Panc1 (cell line): Measurements from ENCODE around the gene SIRPG. TPM values are rescaled to one million over a fixed set of nuclear protein-coding genes. Genes with fewer than 3 reads are reported as not detected.

Source experiments
- ATAC-seq: fragments of 200-7000 bp; cut with Tn5 transposase; 2 replicates; pipeline ENCODE4 v1.9.1; 2020; ENCODE audit warnings: mild to moderate bottlenecking, moderate library complexity
- BruUV-seq: library from RNA; stranded (reverse); fragments of 400-500 nt; replicated peaks from 2 replicates; lab custom pipeline; 2021; lab: Mats Ljungman, UMichigan
- CTCF ChIA-PET: fragments of 300-600 bp; sonication (Branson Sonifier 250); formaldehyde crosslinking; loops from one replicate; lab custom pipeline; 2022; ENCODE audit warnings: antibody characterized with exemption; lab: Charles Lee
- POLR2A ChIA-PET: fragments of 300-600 bp; sonication (Branson Sonifier 250); formaldehyde crosslinking; loops from one replicate; lab custom pipeline; 2022; ENCODE audit warnings: antibody characterized with exemption; lab: Charles Lee
- DNase-seq: peaks from one replicate; pipeline ENCODE4 v3.0.0-alpha.2; 2010; ENCODE audit warnings: low read depth, low spot score
- H3K27ac ChIP-seq: 2 replicates; pipeline ENCODE4 v1.5.1; 2011; ENCODE audit warnings: mild to moderate bottlenecking, low read length, inconsistent platforms
- H3K27me3 ChIP-seq: fragments of 200-500 bp; sonication (Bioruptor generic); 2 replicates; pipeline ENCODE4 v1.6.0; 2014; ENCODE audit warnings: low read length, inconsistent platforms; ENCODE audit not compliant: control insufficient read depth, insufficient read depth
- H3K36me3 ChIP-seq: fragments of 200-500 bp; sonication (Bioruptor generic); 2 replicates; pipeline ENCODE4 v1.5.1; 2014; ENCODE audit warnings: inconsistent platforms, mild to moderate bottlenecking, low read length, moderate library complexity; ENCODE audit not compliant: control insufficient read depth, insufficient read depth
- H3K4me1 ChIP-seq: 2 replicates; pipeline ENCODE4 v1.5.1; 2011; ENCODE audit warnings: inconsistent platforms, mild to moderate bottlenecking, low read length, moderate library complexity; ENCODE audit not compliant: control insufficient read depth, insufficient read depth
- H3K4me3 ChIP-seq, 2 experiments: 2 replicates each; pipeline ENCODE4 v1.5.1; 2011 to 2012; ENCODE audit warnings: low read depth in 2 of 2, low read length in 2 of 2, mild to moderate bottlenecking in 2 of 2, inconsistent platforms in 1 of 2, moderate library complexity in 1 of 2
- H3K9me3 ChIP-seq: fragments of 200-500 bp; sonication (Bioruptor generic); 2 replicates; pipeline ENCODE4 v1.5.1; 2014; ENCODE audit warnings: low read depth, mild to moderate bottlenecking, inconsistent platforms, low read length, moderate library complexity; ENCODE audit not compliant: control insufficient read depth, insufficient read depth
- POLR2AphosphoS5 ChIP-seq: IDR thresholded peaks from 2 replicates; pipeline ENCODE4 v1.6.1; 2012; ENCODE audit warnings: mild to moderate bottlenecking, low read depth, low read length, moderate library complexity
- SIN3A ChIP-seq: IDR thresholded peaks from 2 replicates; pipeline ENCODE4 v1.6.1; 2012; ENCODE audit warnings: low read depth, mild to moderate bottlenecking, low read length, moderate library complexity, borderline replicate concordance; ENCODE audit not compliant: insufficient read depth
- TCF7L2 ChIP-seq: IDR thresholded peaks from 2 replicates; pipeline ENCODE4 v1.6.1; 2011; ENCODE audit warnings: mild to moderate bottlenecking, low read depth, low read length, inconsistent platforms
- in situ Hi-C: cut with HindIII; loops from 2 replicates; pipeline ENCODE4 v1.10.0; 2016; ENCODE audit warnings: low sequenced_read_pairs, low pct_unique_long_range_greater_than_20kb
- intact Hi-C: fragments of 100-400 bp; cut with micrococcal nuclease; formaldehyde crosslinking; loops from one replicate; pipeline ENCODE4 v1.10.0; 2022; ENCODE audit not compliant: unreplicated experiment
- total RNA-seq: library from RNA; stranded (reverse); gene quantifications from one replicate; pipeline ENCODE4 v1.2.1, GENCODE V29; 2021; ENCODE audit not compliant: unreplicated experiment
- TF ChIP-seq, protein P1 (sequence below), 2 experiments: IDR thresholded peaks; 2 replicates each; pipeline ENCODE4 v1.6.1; 2011 to 2012; ENCODE audit warnings: low read depth in 2 of 2, control low read depth in 1 of 2, low read length in 1 of 2, mild to moderate bottlenecking in 1 of 2, moderate library complexity in 1 of 2; ENCODE audit not compliant: insufficient read depth in 1 of 2
- TF ChIP-seq, protein P2 (sequence below): fragments of 450-650 bp; IDR thresholded peaks from 2 replicates; pipeline ENCODE4 v1.5.1; 2017; ENCODE audit warnings: mild to moderate bottlenecking

Gene SIRPG
- total RNA-seq, 1 experiment from 2014 or later: not detected

DNA sequence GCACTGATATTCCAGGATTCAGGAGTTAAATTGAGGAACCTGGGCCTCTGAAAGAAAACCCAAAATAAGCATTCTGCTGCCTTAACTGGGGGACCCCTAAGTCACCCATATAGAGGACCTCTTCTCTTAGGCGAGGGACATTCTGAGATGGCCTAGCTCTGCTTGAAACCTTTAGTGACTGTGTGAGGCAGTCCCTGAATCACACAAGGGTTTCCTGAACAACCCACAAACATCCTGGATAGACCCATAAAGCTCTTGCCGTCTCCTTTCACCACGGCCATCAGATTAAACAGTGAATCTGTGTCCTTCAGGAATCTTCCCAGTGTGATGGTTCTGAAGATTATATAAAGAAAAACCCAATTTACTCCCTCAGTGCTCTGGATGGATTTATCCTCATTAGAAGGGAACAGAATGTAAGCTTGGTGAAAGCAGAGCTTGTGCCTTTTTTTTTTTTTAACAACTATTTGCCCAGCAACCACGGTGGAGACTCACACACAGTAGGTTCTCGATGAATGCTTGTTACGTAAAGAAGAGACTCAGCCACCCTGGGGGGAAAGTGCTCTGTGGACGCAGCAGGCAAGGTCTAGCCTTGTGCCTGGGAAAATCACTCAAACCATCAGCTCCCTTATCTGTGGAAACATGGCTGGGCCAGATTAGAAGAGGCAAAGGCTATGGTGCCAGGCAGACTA lies 39.1 kb upstream of the SIRPG start:
- intact Hi-C loops: no loop called here
- Histone ChIP-seq H3K27ac (no peak overlapping the region), H3K36me3 (no peaks in the 10 kb centered on the region), H3K4me3 (no peak overlapping the region), H3K9me3 (no peaks in the 10 kb centered on the region), H3K27me3 (peaks cover 6% of the 10 kb centered on the region; the same call in 1 of the 2 replicates), H3K4me1 (no peaks in the 10 kb centered on the region)
- CTCF ChIA-PET: no interaction called here
- POLR2A ChIA-PET: no interaction called here
- no TSS peak for BruUV-seq
- in situ Hi-C loops: no loop called here
- TF ChIP-seq, protein P1, sequence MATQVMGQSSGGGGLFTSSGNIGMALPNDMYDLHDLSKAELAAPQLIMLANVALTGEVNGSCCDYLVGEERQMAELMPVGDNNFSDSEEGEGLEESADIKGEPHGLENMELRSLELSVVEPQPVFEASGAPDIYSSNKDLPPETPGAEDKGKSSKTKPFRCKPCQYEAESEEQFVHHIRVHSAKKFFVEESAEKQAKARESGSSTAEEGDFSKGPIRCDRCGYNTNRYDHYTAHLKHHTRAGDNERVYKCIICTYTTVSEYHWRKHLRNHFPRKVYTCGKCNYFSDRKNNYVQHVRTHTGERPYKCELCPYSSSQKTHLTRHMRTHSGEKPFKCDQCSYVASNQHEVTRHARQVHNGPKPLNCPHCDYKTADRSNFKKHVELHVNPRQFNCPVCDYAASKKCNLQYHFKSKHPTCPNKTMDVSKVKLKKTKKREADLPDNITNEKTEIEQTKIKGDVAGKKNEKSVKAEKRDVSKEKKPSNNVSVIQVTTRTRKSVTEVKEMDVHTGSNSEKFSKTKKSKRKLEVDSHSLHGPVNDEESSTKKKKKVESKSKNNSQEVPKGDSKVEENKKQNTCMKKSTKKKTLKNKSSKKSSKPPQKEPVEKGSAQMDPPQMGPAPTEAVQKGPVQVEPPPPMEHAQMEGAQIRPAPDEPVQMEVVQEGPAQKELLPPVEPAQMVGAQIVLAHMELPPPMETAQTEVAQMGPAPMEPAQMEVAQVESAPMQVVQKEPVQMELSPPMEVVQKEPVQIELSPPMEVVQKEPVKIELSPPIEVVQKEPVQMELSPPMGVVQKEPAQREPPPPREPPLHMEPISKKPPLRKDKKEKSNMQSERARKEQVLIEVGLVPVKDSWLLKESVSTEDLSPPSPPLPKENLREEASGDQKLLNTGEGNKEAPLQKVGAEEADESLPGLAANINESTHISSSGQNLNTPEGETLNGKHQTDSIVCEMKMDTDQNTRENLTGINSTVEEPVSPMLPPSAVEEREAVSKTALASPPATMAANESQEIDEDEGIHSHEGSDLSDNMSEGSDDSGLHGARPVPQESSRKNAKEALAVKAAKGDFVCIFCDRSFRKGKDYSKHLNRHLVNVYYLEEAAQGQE (IDR thresholded peaks at IDR 0.05; ENCODE audit: insufficient read depth in 1 of 2, low read depth in 2 of 2, low read length in 1 of 2): no peak
- TF ChIP-seq TCF7L2 (no peak), SIN3A (no peak), POLR2AphosphoS5 (no peak)
- TF ChIP-seq, protein P2, sequence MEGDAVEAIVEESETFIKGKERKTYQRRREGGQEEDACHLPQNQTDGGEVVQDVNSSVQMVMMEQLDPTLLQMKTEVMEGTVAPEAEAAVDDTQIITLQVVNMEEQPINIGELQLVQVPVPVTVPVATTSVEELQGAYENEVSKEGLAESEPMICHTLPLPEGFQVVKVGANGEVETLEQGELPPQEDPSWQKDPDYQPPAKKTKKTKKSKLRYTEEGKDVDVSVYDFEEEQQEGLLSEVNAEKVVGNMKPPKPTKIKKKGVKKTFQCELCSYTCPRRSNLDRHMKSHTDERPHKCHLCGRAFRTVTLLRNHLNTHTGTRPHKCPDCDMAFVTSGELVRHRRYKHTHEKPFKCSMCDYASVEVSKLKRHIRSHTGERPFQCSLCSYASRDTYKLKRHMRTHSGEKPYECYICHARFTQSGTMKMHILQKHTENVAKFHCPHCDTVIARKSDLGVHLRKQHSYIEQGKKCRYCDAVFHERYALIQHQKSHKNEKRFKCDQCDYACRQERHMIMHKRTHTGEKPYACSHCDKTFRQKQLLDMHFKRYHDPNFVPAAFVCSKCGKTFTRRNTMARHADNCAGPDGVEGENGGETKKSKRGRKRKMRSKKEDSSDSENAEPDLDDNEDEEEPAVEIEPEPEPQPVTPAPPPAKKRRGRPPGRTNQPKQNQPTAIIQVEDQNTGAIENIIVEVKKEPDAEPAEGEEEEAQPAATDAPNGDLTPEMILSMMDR: no peak
- DNase-seq: no peak
- ATAC-seq: no peak

DNA sequence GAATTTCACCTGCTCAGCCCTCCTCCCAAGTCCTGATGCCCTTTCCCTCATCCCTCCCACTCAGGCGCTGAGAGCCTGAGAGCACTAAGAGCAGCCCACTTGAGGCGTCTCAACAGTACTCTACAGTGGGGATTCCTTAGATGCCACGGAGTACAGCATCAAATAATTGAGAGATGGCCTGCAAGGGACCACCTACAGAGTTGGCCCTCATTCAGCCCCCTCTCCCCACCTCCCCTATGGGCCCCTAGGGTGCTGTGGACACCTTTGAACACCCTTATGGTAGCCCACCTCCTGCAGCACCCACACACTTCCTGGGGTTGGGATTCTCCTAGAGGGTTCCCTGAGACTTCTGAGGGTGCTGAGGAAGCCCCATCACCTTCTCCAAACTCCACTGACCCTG lies 37.1 kb upstream of the SIRPG start:
- ATAC-seq (no peak), DNase-seq (no peak)
- Histone ChIP-seq H3K36me3 (no peaks in the 10 kb centered on the region), H3K4me3 (no peak overlapping the region), H3K27ac (no peak overlapping the region), H3K27me3 (peaks cover 11% of the 10 kb centered on the region), H3K4me1 (no peaks in the 10 kb centered on the region), H3K9me3 (no peaks in the 10 kb centered on the region)
- in situ Hi-C loops (no loop called here), intact Hi-C loops (no loop called here)
- BruUV-seq: no TSS peak
- POLR2A ChIA-PET: no interaction called here
- TF ChIP-seq POLR2AphosphoS5: no peak
- CTCF ChIA-PET: no interaction called here

DNA sequence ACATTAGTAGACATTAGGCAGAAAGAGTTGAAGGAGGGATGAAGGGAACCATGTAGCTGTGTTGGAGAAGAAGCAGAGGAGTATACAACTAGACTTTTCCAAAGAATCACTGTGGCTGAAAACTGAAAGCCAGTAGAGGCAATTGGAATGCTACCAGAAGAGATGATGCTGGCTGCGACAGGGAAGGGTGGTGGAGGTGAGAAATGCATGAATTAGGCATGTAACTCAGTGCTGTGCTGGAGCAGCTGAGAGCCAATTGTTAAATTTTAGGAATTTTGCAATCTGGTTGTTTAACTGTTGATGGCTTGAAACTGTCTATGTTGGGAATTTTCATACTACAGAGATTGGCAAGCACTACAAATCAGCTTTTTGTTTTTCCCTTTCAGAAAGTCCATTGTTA lies 35.8 kb upstream of the SIRPG start:
- DNase-seq: no peak
- TF ChIP-seq POLR2AphosphoS5: no peak
- TF ChIP-seq, protein P2: no peak
- BruUV-seq: no TSS peak
- in situ Hi-C loops (no loop called here), intact Hi-C loops (no loop called here)
- peaks cover 15% of the 10 kb centered on the region for H3K27me3 ChIP-seq
- ChIA-PET POLR2A (no interaction called here), CTCF (no interaction called here)
- no peak for ATAC-seq
- H3K27ac ChIP-seq: no peak overlapping the region
- H3K9me3 ChIP-seq: no peaks in the 10 kb centered on the region
- H3K4me3 ChIP-seq: no peak overlapping the region
- H3K36me3 ChIP-seq: no peaks in the 10 kb centered on the region; the same call in 1 of the 2 replicates
- H3K4me1 ChIP-seq: no peaks in the 10 kb centered on the region
